GM21737 (cell line): Measurements from ENCODE around the gene ARID1B.

Source experiments
- ATAC-seq: cut with Tn5 transposase; IDR thresholded peaks from one replicate; pipeline ENCODE4 v1.9.1; 2021; ENCODE audit warnings: mild to moderate bottlenecking, moderate library complexity; ENCODE audit not compliant: unreplicated experiment

The ARID1B gene

GRCh38 chr6:156822747-156823206 is 45.6 kb downstream of the ARID1B start:
- ATAC-seq: no peak

GRCh38 chr6:156824142-156824541 is 47.0 kb downstream of the ARID1B start:
- no peak for ATAC-seq

GRCh38 chr6:156825475-156825874 is 48.3 kb downstream of the ARID1B start:
- no peak for ATAC-seq

DNA sequence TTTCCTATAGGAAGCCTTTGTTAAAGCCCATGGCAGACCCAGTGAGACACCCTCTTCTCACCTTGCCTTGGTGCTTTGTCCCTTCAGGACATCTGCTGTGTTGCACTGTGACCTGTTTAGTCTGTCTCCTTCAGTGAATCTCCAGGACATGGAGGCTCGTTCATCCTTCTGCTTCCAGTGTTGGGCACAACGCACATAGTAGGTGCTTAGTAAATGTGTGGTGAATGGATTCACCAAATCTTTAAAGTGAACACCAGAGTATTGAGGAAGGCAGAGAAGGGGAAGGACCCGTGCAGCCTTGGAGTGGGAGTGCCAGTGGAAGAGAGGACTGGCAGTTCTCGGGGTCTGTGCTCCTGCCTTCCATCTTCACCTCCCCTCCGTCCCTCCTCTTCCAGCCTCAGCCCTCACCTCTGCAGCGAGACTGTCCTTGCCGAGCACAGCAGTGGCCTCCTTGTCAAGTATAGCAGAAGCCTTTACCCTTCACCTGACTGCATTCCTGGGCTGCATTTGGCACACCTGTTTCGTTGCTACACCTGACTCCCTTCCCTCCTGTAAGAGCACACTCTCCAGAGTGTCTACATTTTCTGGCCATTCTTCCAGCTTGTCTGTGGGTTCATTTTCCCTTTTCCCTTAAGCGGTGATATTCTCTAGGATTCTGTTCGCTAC is 49.2 kb downstream of the ARID1B start:
- ATAC-seq: no peak

- no peak for ATAC-seq
These were observed 50.2 kb downstream of the ARID1B start for GRCh38 chr6:156827382-156827781.

DNA sequence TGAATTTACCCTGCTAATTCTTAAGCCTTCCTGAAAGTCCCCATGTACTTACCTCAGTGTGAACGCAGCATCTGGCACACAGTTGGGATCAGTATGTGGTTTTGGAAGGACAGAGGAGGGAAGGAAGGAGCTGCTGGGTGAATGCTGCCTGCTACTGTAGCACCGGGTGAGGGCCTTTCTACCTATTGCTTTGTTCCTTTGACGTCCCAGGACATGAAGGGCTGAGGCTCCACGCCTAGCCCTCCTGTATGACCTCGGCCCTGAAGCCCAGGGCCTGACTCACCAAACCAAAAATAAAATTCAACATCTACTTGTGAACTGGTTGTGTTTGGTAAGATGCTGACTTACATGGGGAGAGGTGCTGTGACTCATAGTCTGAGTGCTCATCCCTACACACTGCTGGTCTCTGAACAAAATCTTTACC is 51.1 kb downstream of the ARID1B start:
- no peak for ATAC-seq

GRCh38 chr6:156830126-156830525 is 52.9 kb downstream of the ARID1B start:
- no peak for ATAC-seq

GRCh38 chr6:156832231-156832647 is 55.1 kb downstream of the ARID1B start:
- ATAC-seq: no peak

DNA sequence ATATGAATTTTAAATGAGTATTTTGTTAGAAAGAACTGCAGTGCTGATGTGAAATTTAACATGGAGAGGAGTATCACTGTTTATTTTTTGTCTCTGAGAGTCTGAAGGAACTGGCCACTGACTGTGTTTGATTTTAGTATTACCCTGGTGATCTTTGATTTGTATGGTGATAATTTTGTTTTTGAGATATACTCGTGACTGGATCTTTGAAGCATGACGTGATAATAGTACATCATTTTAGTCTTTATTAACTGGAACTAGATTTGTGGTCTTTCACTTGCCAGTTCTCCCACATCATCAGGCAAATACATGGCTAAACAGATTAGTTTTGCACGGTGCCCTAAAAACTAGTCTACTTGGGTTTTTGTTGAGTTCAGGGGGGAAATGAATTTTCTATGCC is 55.5 kb downstream of the ARID1B start:
- no peak for ATAC-seq

GRCh38 chr6:156833755-156834154 is 56.6 kb downstream of the ARID1B start:
- ATAC-seq: no peak

DNA sequence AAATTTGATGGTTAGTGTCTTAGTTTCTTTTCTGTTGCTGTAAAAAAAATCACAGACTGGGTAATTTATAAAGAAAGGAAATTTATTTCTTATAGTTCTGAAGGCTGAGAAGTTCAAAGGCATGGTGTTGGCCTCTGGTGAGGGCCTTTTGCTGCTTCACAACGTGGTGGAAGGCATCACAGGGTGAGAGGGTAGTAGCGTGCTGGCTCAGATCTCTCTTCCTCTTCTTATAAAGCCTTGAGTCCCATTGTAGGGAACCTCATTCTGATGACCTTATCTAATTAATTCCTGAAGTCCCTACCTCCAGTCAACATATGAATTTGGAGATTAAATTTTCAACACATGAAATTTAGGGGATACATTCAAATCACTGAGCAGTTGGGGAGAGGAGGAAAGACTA is 62.0 kb downstream of the ARID1B start:
- no peak for ATAC-seq

DNA sequence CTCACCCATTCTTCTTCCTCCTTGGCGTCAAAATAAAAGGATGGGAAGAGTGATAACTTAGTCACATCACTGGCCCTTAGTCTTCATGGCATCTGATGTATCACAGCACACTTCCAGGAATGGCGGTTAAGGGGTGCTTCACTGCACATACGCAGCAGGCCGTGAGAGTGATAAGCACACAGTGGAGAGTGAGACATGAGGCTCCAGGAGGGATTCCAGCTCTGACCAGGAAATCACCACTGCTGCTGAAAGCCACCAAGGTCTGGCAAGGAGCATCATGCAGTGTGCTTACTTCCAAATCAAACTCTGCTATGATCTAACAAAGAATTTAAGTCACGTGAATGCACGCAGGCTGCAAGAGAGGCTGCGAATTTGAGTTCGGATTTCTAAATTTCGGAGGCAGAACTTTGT is 62.4 kb downstream of the ARID1B start:
- ATAC-seq: no peak

- ATAC-seq: no peak
These were observed 63.0 kb downstream of the ARID1B start for GRCh38 chr6:156840136-156840535.

GRCh38 chr6:156840606-156841005 is 63.4 kb downstream of the ARID1B start:
- ATAC-seq: no peak

DNA sequence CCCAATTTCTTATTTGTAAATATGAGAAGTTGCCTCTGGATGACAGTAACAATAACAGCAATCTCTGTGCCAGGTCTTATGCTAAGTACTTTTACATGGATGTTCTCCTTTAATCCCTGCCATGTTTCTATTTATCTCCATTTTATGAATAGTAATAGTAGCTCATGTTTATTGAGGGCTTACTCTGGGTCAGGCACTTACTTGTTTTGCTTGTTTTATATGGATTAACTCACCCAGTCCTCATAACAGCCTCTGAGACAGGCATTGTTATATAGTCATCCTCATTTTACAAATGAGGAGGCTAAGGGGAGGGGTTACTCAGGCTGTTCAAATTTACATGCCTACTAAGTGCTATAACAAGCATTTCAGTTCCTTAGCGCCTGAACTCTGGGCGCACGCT is 64.3 kb downstream of the ARID1B start:
- no peak for ATAC-seq

DNA sequence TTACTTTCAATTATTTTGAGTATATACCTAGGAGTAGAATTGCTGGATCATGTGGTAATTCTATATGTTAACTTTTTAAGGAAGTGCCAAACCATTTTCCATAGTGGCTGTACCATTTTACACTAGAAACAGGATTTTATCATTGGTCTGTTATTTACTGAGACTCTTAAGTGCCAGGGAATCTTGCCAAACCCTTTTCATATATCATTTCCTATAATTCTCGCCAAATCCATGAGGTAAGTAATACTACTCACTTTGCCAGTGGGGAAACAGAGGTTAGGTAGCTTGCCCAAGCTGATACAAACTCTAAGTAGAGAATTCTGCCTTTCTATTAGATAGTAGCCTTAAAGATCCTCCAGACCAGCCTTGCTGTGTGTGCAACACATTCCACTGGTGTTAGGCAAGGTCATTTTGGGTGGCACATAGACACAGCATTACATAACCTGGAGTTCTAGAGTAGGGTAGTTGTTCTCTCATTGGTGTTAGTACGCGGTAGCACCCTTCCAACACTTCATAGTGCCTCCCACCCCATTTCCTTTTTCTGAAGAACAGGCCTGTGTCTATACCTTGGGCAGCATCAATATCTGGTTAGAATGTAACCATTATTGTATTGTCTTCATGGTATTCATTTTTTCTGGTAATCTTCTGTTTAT is 65.5 kb downstream of the ARID1B start:
- no peak for ATAC-seq

GRCh38 chr6:156844089-156844488 is 66.9 kb downstream of the ARID1B start:
- no peak for ATAC-seq

GRCh38 chr6:156845454-156846155 is 68.4 kb downstream of the ARID1B start:
- no peak for ATAC-seq

DNA sequence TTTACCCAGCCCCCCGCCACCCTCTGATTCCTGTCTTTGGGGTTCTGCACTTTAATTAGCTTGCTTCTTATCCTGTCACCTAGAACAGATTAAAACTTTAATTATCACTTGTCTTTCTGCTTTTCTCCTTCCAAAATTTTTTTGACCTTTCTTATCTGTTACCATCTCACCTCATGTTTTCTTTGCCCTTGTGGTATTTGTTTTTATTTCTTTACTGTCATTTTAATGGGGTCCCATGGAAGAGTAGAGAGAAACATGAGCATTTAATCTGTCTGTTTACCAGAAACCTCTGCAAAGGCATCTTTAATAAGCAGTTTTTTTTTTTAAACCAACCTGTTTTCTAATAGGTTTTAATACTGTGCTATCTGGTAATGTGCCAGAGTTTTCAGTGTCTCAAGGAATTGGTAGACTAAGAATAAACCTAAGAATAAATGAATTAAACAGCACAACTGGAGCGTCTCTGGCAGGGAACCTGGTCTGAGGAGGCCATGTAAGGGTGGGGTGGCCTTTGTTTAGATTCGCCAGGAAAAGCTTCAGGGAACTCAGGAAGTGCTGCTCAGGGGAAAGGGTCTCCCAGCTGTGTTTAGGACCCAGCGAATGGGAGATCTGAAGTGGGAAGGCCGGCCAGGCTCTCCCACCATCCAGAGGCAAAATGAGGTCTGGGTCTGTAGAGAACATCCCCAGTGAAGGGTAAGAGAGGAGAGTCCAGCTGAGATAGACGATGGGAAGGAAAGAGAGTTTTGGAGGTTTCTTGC is 69.8 kb downstream of the ARID1B start:
- no peak for ATAC-seq

GRCh38 chr6:156848123-156848522 is 70.9 kb downstream of the ARID1B start:
- no peak for ATAC-seq

GRCh38 chr6:156848533-156848932 is 71.4 kb downstream of the ARID1B start:
- no peak for ATAC-seq
